ENCODE results near the gene AMPD3.

Gene AMPD3

GRCh38 chr11:10506008-10506370, 50.9 kb downstream of the AMPD3 start:
- no peak for DNase-seq

DNA sequence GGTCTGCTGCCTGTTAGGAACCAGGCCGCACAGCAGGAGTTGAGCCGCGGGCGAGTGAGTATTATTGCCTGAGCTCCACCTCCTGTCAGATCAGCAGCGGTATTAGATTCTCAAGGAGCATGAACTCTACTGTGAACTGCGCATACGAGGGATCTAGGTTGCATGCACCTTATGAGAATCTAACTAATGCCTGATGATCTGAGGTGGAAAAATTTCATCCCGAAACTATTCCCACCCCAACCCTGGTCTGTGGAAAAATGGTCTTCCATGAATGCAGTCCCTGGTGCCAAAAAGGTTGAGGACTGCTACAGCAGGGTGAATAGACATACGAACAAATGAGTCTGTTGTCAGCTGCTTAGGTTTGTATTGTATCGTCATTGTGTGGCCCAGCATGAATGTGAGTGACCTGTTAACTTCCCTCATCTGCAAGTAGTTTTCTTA, 56.1 kb downstream of the AMPD3 start:
- DNase-seq, result no peak

GRCh38 chr11:10514202-10514601, 59.1 kb downstream of the AMPD3 start:
- no peak for DNase-seq

DNA sequence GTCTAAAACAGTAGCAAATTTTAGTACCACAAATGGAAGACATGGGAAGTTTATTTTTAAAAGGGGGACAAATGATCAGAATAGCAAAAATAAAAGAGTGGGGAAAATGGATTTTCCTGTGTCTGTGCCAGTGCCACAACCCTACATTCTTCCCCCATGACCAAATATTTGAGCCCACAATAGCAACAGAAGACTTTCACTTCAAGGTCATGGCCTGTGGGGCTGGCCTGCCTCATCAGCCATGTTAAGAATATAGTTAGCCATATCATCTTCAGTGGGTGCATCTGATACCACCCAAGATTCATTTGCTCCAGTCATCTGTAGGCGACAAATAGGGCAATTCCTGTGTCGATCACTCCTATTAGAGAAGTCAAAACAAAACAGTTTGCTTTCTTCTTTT, 59.6 kb downstream of the AMPD3 start:
- no peak for DNase-seq

DNA sequence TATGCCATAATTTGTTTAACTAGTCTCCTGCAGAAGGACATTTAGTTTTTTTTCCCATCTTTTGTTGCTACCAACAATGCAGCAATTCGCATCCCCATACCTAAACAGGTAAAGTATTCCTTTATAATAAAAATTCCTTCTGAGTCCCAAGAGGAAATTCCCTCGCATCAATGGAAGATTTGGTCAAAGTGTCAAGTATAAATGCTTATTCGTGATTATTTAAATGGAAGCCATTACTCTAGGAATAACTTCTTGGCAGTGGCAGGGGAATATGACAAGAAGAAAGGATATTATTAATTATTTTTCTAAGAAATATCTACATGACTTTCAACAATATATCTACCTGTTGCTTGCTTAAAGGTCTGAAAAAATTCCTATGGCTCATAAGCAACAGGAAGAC, 60.4 kb downstream of the AMPD3 start:
- DNase-seq, result no peak

GRCh38 chr11:10518123-10518522, 63.1 kb downstream of the AMPD3 start:
- DNase-seq, result no peak

DNA sequence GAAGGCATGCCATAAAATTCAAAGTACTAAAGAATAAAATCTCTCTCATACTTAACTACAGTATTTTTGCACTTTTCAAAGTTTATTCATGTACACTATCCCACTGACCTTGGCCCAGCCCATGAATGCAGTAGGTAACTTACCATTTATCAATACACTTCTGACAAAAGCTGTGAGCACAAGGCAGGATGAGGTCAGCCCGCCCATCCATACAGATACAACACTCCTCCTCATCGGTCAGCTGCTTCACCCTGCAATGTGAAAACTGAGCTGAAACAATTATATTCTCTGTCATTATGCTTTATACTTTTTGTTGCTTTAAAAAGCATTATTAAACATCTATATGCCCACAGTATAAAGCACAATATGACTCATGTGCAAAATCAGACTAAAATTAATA, 63.8 kb downstream of the AMPD3 start:
- no peak for DNase-seq

GRCh38 chr11:10519630-10520029, 64.6 kb downstream of the AMPD3 start:
- DNase-seq, result no peak

- no peak for DNase-seq
Measured at GRCh38 chr11:10520562-10520961, 65.5 kb downstream of the AMPD3 start.

DNA sequence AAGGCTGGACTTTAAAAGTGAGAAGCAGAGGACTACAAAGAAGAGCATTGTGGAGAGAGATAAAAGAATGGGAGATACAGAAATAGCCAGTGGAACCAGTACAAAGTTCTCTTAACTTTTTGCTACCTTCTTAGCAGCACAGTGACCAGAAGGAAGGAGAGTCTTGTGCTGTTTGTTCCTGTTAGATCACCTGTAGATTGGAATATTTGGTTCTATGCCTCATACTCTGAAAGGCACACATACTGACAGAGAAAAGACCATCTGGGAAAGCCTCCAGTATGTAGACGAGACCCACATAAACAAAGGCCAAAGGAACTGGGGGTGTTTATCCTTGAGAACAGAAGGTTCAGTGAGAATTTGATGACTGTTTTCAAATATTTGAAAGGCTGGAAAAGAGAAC, 67.2 kb downstream of the AMPD3 start:
- DNase-seq, result no peak

DNA sequence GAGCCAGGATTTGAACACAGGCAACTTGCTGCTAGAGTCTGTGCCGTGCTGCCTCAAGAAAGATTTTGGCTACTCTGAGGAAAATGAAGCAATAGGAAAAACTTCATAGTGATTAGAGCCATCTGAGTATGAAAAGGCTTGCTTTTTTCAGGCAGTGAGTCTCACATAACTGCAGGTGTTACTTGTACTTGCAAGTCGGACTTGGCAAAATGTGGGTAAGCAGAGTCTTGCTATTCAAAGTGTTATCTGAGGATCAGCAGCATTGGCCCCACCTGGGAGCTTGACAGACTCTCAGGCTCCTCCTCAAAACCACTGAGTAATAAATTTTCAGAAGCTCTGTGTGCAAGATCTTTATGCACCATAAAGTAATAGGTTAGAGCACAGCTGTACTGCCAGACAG, 67.9 kb downstream of the AMPD3 start:
- DNase-seq, result no peak

DNA sequence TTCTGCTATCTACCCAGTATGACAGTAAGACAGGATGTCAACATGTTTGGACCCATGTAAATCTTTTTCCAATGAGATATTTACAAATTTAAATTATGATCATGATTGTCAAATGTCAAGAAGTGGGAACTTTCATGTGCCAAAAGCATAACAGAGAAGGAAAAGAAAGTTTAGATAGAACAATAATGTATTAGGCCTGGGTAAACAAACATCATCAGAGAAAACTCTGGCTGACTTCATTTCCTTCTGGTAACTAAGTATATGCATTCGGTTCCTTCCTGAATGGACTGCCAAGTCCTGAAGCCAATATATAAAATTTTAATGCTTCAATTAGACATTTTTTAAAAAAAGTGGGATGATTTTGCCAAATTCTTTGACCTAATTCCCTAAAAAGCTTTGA, 69.4 kb downstream of the AMPD3 start:
- DNase-seq, result no peak

GRCh38 chr11:10526974-10527918, 72.2 kb downstream of the AMPD3 start:
- no peak for DNase-seq

DNA sequence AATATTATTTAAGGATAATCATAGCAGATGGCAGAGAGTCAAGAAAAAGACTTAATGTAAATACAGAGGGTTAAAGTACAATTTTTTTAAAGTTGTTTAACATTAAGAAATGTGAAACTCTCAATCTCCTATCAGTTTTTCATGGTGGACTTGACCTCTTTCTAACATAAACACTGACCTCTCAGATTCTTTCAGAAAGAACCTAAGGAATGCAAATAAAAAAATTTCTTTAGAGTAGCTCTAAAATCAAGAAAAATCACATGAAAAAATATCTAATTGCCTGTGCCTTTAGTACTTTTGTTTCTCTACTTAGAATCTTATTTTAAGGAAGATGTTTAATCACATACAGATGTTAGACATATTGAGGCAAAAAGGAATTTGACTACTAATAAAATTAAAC, 73.1 kb downstream of the AMPD3 start:
- no peak for DNase-seq

- DNase-seq, result no peak
Measured at GRCh38 chr11:10529279-10529678, 74.2 kb downstream of the AMPD3 start.

DNA sequence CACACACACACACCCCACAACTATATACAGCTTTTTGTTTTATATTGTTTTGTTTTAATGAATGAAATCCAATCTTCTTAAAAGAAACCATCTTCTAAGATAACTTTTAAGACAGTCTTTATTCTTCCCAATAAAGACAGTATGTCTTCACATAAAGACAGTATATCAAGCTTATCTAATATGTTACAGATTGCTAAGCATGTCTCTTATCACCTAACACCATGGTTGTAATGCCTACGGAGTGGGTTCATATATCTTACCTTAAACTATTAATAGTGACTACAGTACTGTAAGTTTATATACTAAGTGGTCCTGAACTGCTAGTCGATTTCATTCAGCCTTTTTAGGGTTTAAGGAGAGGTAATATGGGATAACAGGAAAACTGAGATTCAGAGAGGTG, 77.5 kb downstream of the AMPD3 start:
- DNase-seq, result no peak

DNA sequence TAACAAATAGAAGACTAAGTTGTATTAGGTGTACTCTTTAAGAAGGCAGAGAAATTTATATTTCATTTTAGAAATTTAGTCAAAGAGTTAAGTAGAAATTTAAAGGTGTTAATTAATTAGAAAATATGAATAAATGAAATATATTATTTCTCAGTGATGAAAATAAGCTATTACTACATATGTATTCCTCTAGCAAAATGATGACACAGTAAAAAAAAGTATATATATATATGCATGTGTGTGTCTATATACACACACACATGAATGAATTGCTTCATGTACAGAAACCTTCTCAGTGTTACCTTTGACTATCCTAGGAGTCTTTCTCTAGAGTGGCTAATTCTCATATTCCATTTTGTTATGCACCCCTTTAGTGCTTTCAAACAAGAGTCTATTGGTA, 78.3 kb downstream of the AMPD3 start:
- no peak for DNase-seq

DNA sequence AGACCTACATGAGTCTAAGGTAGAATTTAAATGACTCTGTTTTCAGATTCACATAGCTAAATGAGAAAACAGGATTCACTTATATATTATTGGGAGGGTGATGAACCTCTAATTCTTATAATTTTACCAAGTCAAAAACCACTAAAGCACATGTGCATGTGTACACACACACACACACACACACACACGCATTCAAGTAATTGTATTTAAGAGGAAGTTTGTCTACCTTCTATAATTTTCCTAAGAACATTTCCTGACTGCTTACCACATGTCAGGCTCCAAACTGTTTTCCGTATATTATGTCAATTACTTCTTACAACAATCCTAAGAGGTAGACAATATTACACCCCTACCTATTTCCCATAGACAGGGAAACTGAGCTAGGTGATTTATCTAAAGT, 79.3 kb downstream of the AMPD3 start:
- DNase-seq, result no peak

DNA sequence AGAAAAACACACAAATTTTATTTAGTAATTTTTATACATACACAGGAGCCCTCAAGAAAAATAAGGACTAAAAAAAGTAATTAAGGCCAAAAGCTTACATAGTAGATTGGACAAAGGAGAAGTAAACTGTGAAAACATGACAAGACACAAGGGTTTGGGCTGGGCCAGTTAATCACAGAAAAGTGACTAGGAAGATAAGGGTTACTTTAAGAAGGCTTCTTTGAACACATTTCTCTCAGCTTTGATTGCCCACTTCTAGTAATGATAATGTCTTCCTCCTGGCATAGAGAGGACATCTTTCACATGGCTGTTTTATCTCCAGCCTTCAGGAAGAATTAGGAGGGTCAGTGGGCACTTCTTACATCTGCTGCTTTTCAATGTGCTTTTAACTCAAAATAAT, 82.5 kb downstream of the AMPD3 start:
- DNase-seq, result no peak

- DNase-seq, result no peak
Measured at GRCh38 chr11:10538924-10539323, 83.9 kb downstream of the AMPD3 start.

DNA sequence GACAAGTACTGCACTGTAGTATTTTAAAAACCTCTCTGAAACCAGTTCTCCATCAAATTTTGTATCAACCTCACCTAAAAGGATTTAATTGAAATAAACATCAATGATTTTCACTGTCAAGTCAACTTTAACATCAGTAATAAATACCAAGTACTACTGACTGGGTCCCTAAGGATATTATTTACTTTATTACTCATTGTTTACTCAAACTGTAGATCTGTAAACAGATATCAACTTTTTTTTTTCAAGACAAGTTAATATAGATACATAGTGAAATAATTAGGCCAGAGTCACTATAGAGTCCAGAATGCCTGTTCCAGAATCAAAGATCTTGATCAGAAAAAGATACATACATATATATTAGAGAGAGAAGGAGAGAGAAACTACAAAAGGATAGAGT, 84.3 kb downstream of the AMPD3 start:
- no peak for DNase-seq

DNA sequence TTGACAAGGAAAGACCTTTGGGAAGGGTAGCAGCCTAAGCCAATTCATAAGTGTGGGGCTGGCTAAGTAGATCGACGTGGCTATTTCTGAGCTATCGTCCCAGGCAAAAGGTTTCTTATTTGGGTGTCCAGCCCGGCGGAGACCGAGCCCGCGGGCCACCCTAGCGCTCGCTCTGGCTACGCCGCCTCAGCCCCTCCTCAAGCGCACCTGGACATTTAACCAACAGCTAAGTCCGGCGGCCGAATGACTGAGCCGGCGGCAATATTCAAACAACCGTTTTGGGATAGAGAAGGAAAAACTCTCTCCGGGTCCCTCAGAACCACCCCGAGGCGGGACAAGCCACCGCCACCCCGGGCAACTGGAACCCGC, 85.5 kb downstream of the AMPD3 start:
- no peak for DNase-seq

- peak; percentile 59 for DNase-seq
Measured at GRCh38 chr11:10540915-10541560, 86.0 kb downstream of the AMPD3 start, which contains the start of gene RNF141. RNF141 (minus strand) TSS chr11:10541187; CDS start chr11:10534158, 7,029 bp downstream.

GRCh38 chr11:10541561-10541930, 86.5 kb downstream of the AMPD3 start:
- no peak for DNase-seq

GRCh38 chr11:10542776-10543175, 87.7 kb downstream of the AMPD3 start:
- no peak for DNase-seq
